Embryonic facial prominence (tissue), 1 donor: ENCODE measurements around the gene GABRE.
"Not testable (repeated sequence)": the region's sequence is repeated elsewhere in the genome, so short reads cannot be mapped to it uniquely, and the experiment has no call there.

Source experiments
- DNase-seq: peaks from one replicate; pipeline ENCODE4 v3.0.0-alpha.2; 2016; ENCODE audit errors: extremely low spot score

The GABRE gene

DNA sequence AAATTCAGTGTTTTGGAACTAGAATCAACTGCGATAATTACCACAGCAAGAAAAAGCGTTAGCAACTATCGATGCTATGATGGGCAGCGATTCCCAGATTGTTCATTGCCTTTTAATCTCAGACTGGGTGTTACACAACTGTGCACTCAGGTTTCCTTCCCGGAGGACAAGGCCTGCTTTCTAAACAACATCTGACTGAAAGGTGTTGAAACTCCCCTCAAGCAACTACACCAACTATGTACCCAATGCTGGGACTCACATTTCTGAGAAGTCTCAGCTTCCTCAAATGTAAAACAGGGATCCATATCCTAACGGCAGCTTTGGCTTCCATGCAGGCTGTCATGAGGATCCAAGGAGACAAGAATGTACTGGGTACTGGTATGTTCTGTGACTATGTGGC lies 8.2 kb downstream of the GABRE start:
- DNase-seq: no peak

DNA sequence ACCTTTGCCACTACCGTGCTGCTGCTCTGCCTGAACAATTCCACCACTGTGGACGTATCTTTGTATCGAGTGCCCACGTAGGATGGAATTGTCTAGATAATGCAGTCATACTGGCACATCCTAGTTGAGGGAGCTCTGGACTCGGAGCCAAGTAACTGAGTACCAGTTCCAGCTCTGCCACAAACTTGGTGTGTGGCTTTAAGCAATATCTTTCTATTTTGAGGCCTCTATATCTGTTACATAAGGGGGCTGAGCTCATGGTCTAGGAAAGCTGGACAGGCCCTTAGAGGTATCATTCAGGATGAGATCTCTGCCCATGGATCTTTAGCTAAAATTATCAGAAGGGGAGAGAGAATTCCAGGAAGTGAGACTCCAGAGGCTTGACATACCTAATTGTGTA lies 12.4 kb downstream of the GABRE start:
- no peak for DNase-seq

DNA sequence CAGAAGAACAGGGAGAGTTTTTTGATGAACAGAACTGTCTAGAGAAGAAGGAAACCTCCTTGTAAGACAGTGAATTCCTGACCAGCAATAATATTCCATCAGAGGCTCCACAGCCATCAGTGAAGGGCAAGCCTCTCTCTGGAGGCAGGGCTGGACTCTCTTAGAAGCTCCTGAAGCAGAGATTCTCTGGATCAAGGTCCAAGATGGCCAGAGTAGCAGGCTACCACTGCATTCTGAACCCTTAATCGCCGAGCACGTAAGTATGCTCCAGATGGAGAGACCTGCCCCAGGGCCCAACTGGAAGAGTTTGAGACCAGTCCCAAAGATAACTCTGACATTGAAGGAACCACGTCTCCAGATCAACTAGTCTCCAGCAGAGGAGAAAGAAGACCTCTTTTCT lies 16.4 kb downstream of the GABRE start:
- no peak for DNase-seq

DNA sequence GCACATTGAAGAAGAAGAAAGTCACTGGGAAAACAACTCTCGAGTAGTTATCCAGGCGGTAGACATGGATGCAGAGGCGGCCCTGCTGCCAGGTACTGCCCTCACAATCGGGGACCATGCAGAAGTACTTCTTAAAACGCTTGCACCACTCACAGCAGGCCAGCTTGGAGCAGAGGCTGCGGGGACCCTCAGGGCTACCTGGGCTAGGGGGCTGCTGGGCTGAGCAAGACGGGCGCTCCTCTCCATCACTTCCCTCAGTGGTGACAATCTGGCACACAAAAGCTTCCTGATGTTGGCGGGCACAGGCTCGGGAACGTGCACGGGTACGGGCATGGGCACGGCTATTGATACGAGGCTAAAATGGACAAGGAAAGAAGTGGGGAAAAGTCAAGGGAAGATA lies 19.7 kb downstream of the GABRE start:
- DNase-seq: no peak

DNA sequence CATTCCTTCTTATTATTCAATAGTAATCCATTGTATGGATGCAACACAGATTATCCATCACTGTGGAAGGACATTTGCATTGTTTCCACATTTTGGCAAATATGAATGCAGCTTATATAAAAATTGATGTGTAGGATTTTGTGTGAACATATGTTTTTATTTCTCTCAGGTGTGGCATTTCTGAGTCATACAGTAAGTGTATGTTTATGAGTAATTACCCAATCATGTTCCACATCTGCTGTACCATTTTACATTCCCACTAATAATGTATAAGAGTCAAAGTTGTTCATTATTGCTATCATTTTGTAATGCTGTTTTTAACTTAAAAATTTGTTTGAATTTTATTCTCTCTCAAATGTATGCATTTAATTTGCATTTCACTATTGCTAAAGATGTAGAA lies 36.3 kb downstream of the GABRE start:
- DNase-seq: no peak

DNA sequence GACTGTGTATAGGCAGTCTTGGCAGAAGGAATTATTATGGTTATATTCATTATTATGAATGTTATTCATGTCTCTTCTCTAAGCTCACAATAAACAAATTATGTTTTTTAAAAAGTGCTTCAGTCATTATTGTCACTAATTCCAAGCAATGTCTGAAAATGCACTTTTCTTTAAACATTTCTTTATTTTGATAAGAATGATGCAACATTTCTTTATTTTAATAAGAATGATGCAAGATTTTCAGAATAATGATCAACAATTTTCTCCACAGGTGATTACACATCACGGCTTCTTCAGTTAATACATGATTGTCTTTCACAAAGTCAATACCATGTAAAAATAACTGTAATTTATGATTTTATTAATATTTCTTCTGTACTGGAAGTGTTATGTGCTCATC lies 39.1 kb downstream of the GABRE start:
- no peak for DNase-seq

DNA sequence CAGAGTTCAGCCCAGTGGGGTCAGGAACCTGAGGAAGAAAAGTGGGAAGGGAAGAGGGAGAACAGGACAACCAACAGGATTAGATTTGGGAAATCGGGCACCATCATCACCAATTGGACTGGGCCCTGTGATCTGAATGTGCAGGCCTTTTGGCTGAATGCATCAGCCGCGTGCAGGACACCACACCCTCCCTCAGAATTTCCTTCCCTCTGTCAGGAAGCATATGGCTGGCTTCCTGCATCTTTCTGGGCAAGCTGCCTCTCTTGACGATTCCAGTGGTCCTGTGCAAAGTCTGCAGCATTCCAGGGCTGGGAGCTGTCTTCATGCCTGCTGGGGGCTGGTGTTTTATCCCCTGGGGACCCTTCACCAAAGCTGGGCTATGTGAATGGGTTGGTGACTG lies 45.4 kb downstream of the GABRE start:
- no peak for DNase-seq

DNA sequence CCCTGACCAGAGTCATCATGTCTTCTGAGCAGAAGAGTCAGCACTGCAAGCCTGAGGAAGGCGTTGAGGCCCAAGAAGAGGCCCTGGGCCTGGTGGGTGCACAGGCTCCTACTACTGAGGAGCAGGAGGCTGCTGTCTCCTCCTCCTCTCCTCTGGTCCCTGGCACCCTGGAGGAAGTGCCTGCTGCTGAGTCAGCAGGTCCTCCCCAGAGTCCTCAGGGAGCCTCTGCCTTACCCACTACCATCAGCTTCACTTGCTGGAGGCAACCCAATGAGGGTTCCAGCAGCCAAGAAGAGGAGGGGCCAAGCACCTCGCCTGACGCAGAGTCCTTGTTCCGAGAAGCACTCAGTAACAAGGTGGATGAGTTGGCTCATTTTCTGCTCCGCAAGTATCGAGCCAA lies 50.8 kb downstream of the GABRE start:
- DNase-seq: no peak

DNA sequence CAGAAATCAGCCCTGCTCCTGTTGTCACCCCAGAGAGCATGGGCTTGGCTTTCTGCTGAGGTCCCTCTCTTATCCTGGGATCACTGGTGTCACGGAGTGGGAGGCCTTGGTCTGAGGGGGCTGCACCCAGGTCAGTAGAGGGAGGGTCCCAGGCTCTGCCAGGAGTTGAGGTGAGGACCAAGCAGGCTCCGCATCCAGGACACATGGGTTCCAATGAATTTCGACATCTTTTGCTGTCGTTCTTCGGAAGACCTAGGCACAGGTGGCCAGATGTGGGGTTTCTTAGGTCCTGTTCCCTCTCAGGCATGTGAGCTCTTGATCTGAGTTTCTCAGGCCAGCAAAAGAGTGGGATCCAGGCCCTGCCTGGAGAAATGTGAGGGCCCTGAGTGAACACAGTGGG lies 51.8 kb downstream of the GABRE start:
- DNase-seq: no peak

DNA sequence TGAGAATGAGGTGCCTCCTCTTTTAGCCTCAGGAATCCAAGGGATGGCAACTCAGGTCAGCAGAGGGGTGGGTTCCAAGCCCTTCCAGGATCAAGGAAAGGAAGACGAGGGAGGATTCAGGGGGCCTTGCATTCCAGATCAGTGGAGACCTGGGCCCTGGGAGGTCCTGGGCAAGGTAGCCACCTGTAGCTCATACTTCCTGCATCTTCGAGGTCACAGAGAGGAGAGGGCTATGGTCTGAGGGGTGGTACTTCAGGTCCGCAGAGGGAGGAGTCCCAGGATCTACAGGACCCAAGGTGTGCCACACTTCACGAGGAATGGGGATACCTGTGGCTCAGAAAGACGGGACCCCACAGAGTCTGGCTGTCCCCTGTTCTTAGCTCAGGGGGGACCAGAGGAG lies 52.6 kb downstream of the GABRE start:
- no peak for DNase-seq

DNA sequence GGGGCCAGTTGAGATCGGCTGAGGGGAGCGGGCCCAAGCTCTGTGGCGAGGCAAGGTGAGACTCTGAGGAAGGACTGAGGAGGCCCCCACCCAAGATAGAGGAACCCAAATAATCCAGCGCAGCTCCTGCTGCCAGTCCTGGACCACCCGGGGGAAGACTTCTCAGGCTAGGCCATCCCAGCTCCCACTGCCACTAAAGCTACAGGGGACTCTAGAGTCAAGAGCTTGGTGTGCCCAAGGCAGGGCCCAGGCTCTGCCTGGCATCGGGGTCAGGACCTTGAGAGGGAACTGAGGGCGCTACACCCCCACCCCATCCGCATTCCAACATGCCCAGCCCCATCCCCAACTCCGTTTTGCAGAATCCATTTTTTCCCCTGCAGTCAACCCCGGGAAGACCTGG lies 53.2 kb downstream of the GABRE start:
- no peak for DNase-seq

DNA sequence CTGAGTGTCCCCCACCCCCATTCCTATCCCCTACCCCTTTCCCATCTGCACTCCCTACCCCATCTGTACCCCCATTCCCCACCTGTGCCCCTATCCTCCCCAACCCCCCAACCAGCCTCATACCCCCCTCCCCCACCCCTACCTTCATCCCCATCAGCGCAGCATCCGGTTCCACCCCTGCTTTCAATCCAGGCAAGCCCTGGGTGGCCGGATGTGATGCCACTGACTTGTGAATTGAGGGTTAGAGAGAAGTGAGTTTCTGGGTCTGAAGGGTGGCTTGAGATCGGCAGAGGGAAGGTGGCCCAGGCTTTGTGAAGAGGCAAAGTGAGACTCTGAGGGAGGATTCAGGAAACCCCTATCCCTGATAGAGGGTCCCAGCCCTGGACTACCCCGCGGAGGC lies 53.9 kb downstream of the GABRE start:
- no peak for DNase-seq

DNA sequence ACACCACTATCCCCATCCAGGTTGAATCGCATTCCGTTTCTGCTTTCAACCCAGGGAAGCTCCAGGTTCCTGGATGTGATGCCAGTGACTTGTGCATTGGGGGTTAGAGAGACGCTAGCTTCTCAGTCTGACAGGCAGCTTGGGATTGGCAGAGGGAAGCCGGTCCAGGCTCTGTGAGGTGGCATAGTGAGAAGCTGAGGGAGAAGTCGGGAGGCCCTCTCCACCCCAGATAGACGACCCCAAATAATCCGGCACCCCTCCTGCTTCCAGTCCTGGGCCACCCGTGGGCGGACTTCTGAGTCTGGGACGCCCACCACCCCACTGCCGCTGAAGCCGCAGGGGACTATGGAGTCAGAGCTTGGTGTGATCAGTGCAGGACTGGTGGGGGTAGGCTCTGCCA lies 54.4 kb downstream of the GABRE start:
- no peak for DNase-seq

DNA sequence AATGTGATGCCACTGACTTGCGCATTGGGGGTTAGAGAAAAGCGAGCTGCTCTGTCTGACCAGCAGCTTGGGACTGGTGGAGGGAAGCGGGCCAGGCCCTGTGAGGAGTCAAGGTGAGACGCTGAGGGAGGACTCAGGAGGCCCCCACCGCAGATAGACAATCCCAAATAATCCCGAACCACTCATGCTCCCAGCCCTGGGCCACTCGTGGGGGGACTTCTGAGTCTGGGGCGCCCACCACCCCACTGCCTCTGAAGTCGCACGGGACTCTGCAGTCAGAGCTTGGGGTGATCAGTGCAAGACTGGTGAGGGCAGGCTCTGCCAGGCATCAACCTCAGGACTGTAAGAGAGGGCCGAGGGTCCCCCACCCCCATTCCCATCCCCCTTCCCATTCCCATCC lies 54.9 kb downstream of the GABRE start:
- no peak for DNase-seq

DNA sequence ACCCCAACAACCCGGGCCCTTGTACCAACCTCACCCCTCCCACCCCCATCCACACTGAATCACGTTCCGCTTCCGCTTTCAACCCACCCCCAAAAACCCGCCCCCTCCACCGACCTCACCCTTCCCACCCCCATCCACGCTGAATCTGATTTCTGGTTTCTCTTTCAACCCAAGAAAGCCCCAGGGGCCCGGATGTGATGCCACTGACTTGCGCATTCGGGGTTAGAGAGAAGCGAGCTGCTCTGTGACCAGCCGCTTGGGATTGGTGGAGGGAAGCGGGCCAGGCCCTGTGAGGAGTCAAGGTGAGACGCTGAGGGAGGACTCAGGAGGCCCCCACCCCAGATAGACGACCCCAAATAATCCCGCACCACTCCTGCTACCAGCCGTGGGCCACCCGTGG lies 55.7 kb downstream of the GABRE start:
- not testable (repeated sequence) for DNase-seq

DNA sequence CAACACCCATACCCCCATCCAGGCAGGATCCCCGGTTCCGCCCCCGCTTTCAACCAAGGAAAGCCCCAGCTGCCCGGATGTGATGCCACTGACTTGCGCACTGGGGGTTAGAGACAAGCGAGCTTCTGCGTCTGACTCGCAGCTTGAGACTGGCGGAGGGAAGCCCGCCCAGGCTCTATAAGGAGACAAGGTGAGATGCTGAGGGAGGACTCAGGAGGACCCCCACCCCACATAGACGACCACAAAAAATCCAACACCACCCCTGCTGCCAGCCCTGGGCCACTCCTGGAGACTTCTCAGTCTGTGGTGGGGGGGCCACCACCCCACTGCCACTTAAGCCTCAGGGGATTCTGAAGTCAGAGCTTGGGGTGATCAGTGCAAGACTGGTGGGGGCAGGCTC lies 61.7 kb downstream of the GABRE start, which contains the start of gene MAGEA4:
Gene MAGEA4 (plus strand): TSS at position 110 of the 400 bp plus-strand sequence. CDS start 10,776 bp downstream, outside the sequence.
- DNase-seq: no peak

DNA sequence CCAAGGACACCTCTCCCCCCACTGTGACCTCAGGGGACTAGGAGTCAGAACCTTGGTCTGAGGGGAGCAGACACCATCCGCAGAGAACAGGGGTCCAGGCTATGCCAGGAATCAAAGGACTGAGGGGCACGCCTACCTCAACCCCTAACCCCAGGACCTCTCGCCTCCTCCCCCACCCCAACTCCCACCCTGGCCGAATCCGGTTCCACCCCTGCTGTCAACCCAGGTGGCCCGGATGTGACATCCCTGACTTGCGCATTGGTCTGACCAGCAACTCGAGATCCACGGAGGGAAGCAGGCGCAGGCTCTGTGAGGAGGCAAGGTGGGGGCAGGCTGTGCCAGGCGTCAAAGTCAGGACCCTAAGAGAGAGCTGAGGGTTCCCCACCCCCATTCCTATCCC lies 62.3 kb downstream of the GABRE start:
- no peak for DNase-seq

DNA sequence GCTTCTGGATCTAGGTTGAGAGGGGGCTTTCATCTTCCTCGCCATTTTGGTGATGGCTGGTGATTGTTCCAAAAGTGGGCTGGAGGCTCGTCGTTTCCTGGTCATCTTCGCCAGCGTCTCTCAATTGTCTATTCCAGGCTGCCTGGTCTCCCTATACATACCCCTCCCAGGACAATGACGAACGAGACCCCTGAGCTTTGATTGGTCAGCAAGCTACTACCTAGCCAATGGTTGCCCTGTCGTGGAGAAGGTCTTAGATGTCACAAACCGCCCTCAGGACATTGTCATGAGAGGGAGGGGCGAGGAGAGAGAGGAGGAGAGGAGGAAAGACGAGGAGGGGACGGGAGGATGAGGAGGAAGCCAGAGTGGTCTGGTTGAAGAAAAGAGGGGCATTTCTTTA lies 69.5 kb downstream of the GABRE start:
- no peak for DNase-seq
